ENCODE measurements around the gene DSCAML1.

Gene DSCAML1

DNA sequence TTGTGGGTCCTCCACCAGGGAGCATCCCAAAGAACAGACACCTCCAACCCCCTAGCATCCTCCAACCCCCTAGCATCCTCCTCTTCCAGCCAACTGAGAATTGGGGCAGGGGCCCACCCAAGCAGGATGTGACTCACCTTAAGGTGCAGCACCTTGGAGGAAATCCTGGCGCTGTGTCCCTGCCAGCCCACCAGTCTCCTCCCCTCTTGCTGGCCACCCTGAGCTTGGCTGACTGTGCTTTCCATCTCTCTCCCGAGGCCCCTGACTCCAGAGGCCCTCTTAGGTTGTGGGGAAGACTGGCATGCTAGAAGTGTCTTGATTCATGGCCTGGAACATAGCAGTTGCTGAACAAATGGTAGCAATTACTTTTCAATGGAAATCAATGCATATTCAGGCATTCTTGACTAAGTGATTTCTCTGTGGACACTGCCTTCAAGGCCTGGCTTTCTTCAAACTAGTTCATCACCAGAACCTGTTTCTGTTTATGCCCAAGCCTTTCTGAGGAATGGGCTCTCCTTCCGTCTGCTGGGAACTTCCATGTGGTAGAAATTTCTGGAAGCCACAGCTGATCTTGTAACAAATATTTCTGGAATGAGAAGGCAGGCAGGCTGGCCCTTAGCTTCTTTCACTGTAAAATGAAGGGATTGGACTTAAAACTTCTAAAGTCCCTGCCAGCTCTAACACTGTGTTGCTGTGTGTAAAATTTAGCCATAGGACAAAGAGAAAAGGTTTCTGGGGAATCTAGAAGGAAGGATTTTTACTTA lies 408.8 kb downstream of the DSCAML1 start:
- in situ Hi-C loops (cut with MboI; ENCODE audit: low pct_unique_long_range_greater_than_20kb, low sequenced_read_pairs, unreplicated experiment), result no loop called here
- no peak for TF ChIP-seq CTCF (IDR thresholded peaks at IDR 0.05; ENCODE audit: extremely low read depth, insufficient read depth, missing control alignments)
- DNase-seq (ENCODE audit: low spot score), result no peak

DNA sequence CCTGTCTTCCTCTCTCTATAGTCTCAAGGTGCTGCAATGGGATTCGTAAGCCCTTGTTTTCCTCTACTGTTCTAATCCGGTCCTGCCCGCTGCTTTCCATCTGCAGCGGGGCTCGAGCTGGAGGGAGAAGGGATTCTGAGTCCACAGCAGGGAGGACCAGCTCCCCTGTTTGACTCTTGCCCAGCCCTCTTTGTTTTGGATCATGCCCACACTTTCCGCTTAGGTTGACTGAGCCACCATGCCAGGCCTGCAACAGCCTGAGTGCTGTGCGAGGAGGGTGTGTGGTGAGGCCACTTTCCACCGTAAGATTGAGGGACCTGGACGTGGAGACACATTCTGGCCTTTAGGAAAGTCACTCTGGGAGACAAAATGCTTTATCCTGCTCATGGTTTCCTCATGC lies 411.1 kb downstream of the DSCAML1 start:
- in situ Hi-C loops (cut with MboI; ENCODE audit: low pct_unique_long_range_greater_than_20kb, low sequenced_read_pairs, unreplicated experiment), result no loop called here
- no peak for DNase-seq (ENCODE audit: low spot score)
- no peak for TF ChIP-seq CTCF (IDR thresholded peaks at IDR 0.05; ENCODE audit: extremely low read depth, insufficient read depth, missing control alignments)

DNA sequence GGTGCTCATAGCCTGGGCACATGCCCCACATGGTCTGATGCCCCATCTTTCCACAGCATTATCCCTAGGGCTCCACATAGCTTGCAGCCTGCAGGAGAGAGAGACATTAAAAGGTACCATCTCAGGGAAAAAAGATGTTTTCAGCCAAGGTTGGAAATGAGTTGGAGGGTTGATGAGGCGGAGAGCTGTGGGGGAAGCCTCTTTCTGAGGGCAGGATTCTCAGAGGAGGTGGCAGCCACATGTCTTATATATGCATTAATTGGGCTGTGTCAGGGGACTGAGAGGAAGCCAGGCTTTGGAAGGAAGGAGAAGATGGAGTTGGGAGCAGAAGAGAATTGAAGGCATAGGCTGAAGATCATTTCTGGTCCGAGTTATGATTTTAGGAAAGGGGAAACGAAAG lies 411.5 kb downstream of the DSCAML1 start:
- in situ Hi-C loops (cut with MboI; ENCODE audit: low pct_unique_long_range_greater_than_20kb, low sequenced_read_pairs, unreplicated experiment), result no loop called here
- TF ChIP-seq CTCF (IDR thresholded peaks at IDR 0.05; ENCODE audit: extremely low read depth, insufficient read depth, missing control alignments), result no peak
- DNase-seq (ENCODE audit: low spot score), result no peak

DNA sequence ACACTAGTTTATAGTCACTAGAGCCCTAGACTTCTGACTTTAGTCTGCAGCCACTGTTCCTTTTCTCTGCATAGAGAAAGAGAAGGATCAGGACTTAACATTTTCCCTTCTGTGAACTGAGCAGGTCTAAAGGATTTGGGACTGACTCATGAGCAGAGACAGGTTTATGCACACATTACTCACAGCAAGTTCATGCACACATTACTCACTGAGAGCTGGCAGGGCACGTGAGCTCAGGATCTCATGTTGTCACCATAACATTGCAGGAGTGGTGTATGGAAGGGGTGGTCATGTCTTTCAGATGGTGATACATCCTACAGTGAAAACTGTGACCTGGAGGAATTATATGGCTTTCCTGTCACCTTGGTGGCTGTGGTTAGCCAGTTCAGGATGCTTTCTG lies 413.0 kb downstream of the DSCAML1 start:
- in situ Hi-C loops (cut with MboI; ENCODE audit: low pct_unique_long_range_greater_than_20kb, low sequenced_read_pairs, unreplicated experiment), result no loop called here
- no peak for DNase-seq (ENCODE audit: low spot score)
- no peak for TF ChIP-seq CTCF (IDR thresholded peaks at IDR 0.05; ENCODE audit: extremely low read depth, insufficient read depth, missing control alignments)

DNA sequence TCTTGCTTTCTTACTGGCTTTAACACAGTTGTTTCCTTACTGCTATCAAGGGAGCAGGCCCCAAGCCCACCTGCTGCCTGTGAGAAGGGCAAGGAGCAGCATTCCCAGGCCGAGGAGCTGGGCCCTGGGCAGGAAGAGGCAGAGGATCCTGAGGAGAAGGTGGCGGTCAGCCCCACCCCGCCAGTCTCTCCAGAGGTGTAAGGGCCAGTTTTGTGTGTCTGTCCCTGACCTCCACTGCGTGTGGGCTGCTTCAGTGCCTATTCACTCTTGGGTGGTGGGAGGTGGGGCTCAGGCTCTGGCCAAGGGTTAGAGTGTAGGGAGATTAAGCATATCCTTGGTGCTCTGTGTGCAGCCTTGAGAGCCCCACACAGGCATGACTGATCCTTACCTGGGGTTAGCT lies 414.3 kb downstream of the DSCAML1 start:
- no peak for DNase-seq (ENCODE audit: low spot score)
- TF ChIP-seq CTCF (IDR thresholded peaks at IDR 0.05; ENCODE audit: extremely low read depth, insufficient read depth, missing control alignments), result no peak
- in situ Hi-C loops (cut with MboI; ENCODE audit: low pct_unique_long_range_greater_than_20kb, low sequenced_read_pairs, unreplicated experiment), result no loop called here

DNA sequence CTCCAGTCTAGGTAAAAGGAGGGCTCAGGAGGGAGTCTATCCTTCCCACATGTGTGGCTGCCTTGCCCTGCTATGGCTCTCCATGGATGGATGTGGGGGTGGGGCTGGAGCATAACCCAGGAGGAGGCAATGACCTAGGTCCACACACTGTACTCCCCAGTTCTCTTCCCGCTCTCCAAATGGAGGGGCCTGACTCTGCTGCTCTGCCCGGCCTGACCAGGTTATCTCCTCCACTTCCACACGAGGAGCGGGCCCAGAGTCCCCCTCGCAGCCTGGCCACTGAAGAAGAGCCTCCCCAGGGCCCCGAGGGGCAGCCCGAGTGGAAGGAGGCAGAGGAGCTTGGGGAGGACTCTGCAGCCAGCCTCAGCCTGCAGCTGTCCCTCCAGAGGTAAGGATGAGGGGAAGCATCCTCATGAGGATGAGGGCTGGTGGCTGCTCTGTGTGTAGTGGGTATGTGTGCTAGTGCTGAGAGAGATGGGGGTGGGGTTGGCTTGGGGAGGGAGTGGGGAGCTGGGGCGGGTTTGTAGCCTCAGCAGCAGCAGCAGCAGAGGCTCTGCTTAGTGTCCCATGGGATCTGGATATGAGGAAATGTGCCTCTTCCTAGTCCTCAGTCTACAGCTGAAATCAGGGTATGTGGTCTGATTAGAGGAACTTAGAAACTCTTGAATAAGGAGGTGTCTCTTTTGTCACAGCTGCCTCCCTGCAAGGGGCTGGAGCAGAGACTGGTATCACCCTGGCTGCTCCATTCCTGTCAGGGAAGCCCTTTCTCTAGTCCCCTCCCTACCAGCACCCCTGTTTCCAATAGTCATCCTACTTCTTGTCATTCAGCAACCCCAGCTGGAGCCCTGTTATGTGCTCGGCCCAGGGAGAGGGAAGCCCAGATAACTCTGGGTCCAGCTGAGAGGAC lies 415.3 kb downstream of the DSCAML1 start:
- no peak for DNase-seq (ENCODE audit: low spot score)
- in situ Hi-C loops (cut with MboI; ENCODE audit: low pct_unique_long_range_greater_than_20kb, low sequenced_read_pairs, unreplicated experiment), result no loop called here
- no peak for TF ChIP-seq CTCF (IDR thresholded peaks at IDR 0.05; ENCODE audit: extremely low read depth, insufficient read depth, missing control alignments)
